Measurements from ENCODE around the gene PKNOX2. TPM values are rescaled to one million over a fixed set of nuclear protein-coding genes. Genes with fewer than 3 reads are reported as not detected.

The PKNOX2 gene
- total RNA-seq, 1 donor from 2014 or later: 3.4 TPM

- intact Hi-C loops (cut with DNase I): loop anchor here (10.0 kb wide), 1 partner anchor 317 kb away; no protein-coding TSS in a partner anchor
- Histone ChIP-seq H3K4me3 (no peak overlapping the region), H3K27me3 (no peaks in the 10 kb centered on the region), H3K27ac (no peak overlapping the region), H3K36me3 (no peaks in the 10 kb centered on the region), H3K9me3 (no peaks in the 10 kb centered on the region), H3K4me1 (peaks cover 8% of the 10 kb centered on the region)
- TF ChIP-seq POLR2AphosphoS5 (IDR thresholded peaks at IDR 0.05; ENCODE audit: insufficient read depth in 1 of 2, low read depth in 1 of 2) (no peak), POLR2A (IDR thresholded peaks at IDR 0.05) (no peak)
- TF ChIP-seq, protein P1, sequence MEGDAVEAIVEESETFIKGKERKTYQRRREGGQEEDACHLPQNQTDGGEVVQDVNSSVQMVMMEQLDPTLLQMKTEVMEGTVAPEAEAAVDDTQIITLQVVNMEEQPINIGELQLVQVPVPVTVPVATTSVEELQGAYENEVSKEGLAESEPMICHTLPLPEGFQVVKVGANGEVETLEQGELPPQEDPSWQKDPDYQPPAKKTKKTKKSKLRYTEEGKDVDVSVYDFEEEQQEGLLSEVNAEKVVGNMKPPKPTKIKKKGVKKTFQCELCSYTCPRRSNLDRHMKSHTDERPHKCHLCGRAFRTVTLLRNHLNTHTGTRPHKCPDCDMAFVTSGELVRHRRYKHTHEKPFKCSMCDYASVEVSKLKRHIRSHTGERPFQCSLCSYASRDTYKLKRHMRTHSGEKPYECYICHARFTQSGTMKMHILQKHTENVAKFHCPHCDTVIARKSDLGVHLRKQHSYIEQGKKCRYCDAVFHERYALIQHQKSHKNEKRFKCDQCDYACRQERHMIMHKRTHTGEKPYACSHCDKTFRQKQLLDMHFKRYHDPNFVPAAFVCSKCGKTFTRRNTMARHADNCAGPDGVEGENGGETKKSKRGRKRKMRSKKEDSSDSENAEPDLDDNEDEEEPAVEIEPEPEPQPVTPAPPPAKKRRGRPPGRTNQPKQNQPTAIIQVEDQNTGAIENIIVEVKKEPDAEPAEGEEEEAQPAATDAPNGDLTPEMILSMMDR (IDR thresholded peaks at IDR 0.05): no peak
- no peak for DNase-seq (ENCODE audit: extremely low spot score in 2 of 2)
These were observed 237.2 kb downstream of the PKNOX2 start for GRCh38 chr11:125401746-125402145.

- Histone ChIP-seq H3K27ac (no peak overlapping the region), H3K36me3 (no peaks in the 10 kb centered on the region), H3K4me3 (no peak overlapping the region), H3K9me3 (no peaks in the 10 kb centered on the region), H3K4me1 (peaks cover 8% of the 10 kb centered on the region), H3K27me3 (no peaks in the 10 kb centered on the region)
- intact Hi-C loops (cut with DNase I): loop anchor here (10.0 kb wide), 1 partner anchor 318 kb away; no protein-coding TSS in a partner anchor
- no peak for DNase-seq (ENCODE audit: extremely low spot score in 2 of 2)
- TF ChIP-seq, protein P1 (IDR thresholded peaks at IDR 0.05): no peak
- no peak for TF ChIP-seq POLR2A (IDR thresholded peaks at IDR 0.05)
- no peak for TF ChIP-seq POLR2AphosphoS5 (IDR thresholded peaks at IDR 0.05; ENCODE audit: insufficient read depth in 1 of 2, low read depth in 1 of 2)
These were observed 237.9 kb downstream of the PKNOX2 start for GRCh38 chr11:125402435-125402834.

- H3K36me3 ChIP-seq: no peaks in the 10 kb centered on the region
- H3K27me3 ChIP-seq: no peaks in the 10 kb centered on the region
- H3K4me3 ChIP-seq: no peak overlapping the region
- H3K9me3 ChIP-seq: no peaks in the 10 kb centered on the region
- DNase-seq (ENCODE audit: extremely low spot score in 2 of 2): no peak
- no peak for TF ChIP-seq POLR2AphosphoS5 (IDR thresholded peaks at IDR 0.05; ENCODE audit: insufficient read depth in 1 of 2, low read depth in 1 of 2)
- no peak for TF ChIP-seq POLR2A (IDR thresholded peaks at IDR 0.05)
- TF ChIP-seq, protein P1 (IDR thresholded peaks at IDR 0.05): no peak
- no peak overlapping the region for H3K27ac ChIP-seq
- intact Hi-C loops (cut with DNase I): loop anchor here (10.0 kb wide), 1 partner anchor 319 kb away; no protein-coding TSS in a partner anchor
- peaks cover 8% of the 10 kb centered on the region for H3K4me1 ChIP-seq
These were observed 239.7 kb downstream of the PKNOX2 start for GRCh38 chr11:125404157-125404810.

GRCh38 chr11:125404811-125405790 is 240.6 kb downstream of the PKNOX2 start:
- DNase-seq (ENCODE audit: extremely low spot score in 2 of 2): no peak
- Histone ChIP-seq H3K4me3 (no peak overlapping the region), H3K36me3 (no peaks in the 10 kb centered on the region), H3K27ac (no peak overlapping the region), H3K4me1 (peaks cover 8% of the 10 kb centered on the region), H3K9me3 (no peaks in the 10 kb centered on the region), H3K27me3 (no peaks in the 10 kb centered on the region)
- TF ChIP-seq, protein P1 (IDR thresholded peaks at IDR 0.05): peak; percentile 70 to 88 (median 75)
- no peak for TF ChIP-seq POLR2A (IDR thresholded peaks at IDR 0.05)
- no peak for TF ChIP-seq POLR2AphosphoS5 (IDR thresholded peaks at IDR 0.05; ENCODE audit: insufficient read depth in 1 of 2, low read depth in 1 of 2)
- intact Hi-C loops (cut with DNase I): loop anchor here (10.0 kb wide), 1 partner anchor 320 kb away; no protein-coding TSS in a partner anchor

Data from vagina (tissue), 2 donors.